ENCODE measurements around the gene COL5A2. TPM values are rescaled to one million over a fixed set of nuclear protein-coding genes. Genes with fewer than 3 reads are reported as not detected.

COL5A2 gene
- polyA plus RNA-seq, 1 donor from 2014 or later = 3.6 TPM

- no peak for TF ChIP-seq CTCF (IDR thresholded peaks at IDR 0.05; ENCODE audit: poor library complexity, severe bottlenecking)
- TF ChIP-seq MXI1 (conservative IDR thresholded peaks at IDR 0.05; ENCODE audit: poor library complexity, severe bottlenecking) = no peak
- no peak for TF ChIP-seq TAF1 (IDR thresholded peaks at IDR 0.05; ENCODE audit: low read depth)
- no peak for TF ChIP-seq POLR2AphosphoS5 (IDR thresholded peaks at IDR 0.05)
- no peak for TF ChIP-seq EP300 (conservative IDR thresholded peaks at IDR 0.05; ENCODE audit: poor library complexity, severe bottlenecking)
- no peak for TF ChIP-seq EZH2 (IDR thresholded peaks at IDR 0.05; ENCODE audit: borderline replicate concordance, insufficient read depth, low read length, poor library complexity, severe bottlenecking)
- no peak for TF ChIP-seq RAD21 (conservative IDR thresholded peaks at IDR 0.05)
- no peak for TF ChIP-seq REST (IDR thresholded peaks at IDR 0.05; ENCODE audit: borderline replicate concordance)
- no peak for TF ChIP-seq SMC3 (conservative IDR thresholded peaks at IDR 0.05; ENCODE audit: poor library complexity)
- no peak overlapping the region for H3K9ac ChIP-seq (ENCODE audit: low read length)
- no peak overlapping the region for H3K4me2 ChIP-seq (ENCODE audit: low read length)
- H3K4me3 ChIP-seq (ENCODE audit: low read length) = no peak overlapping the region
- no peaks in the 10 kb centered on the region for H3K27me3 ChIP-seq (ENCODE audit: insufficient read depth, low read depth, low read length)
- no peaks in the 10 kb centered on the region for H4K20me1 ChIP-seq (ENCODE audit: insufficient read depth)
- no peaks in the 10 kb centered on the region for H3K79me2 ChIP-seq (replicated peaks; ENCODE audit: insufficient read depth, low read length)
- H3K9me3 ChIP-seq (ENCODE audit: low read length) = no peaks in the 10 kb centered on the region
- no peaks in the 10 kb centered on the region for H3K36me3 ChIP-seq (ENCODE audit: insufficient read depth, low read length)
- no peak overlapping the region for H3K27ac ChIP-seq (ENCODE audit: low read length)
- no peaks in the 10 kb centered on the region for H3F3A ChIP-seq (ENCODE audit: insufficient read depth, low read length, poor library complexity, severe bottlenecking)
- no peaks in the 10 kb centered on the region for H3K9me2 ChIP-seq (ENCODE audit: insufficient read depth, low read length)
- H2AFZ ChIP-seq (ENCODE audit: low read depth, low read length) = no peak overlapping the region
These were observed 86.6 kb downstream of the COL5A2 start for GRCh38 chr2:189092936-189093335.

DNA sequence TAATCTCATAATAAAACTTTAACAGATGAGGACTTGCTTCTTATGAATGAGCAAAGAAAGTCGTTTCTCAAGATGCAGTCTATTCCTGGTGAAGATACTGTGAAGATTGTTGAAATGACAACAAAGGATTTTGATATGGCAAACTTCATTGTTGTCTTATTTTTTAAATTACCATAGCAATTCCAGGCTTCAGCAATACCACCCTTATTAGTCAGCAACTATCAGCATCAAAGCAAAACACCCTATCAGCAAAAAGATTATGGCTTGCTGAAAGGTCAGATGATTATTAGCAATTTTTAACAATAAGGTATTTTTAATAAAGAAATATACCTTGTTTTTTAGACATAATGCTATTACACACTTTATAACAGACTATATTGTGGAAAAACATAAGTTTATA, 88.3 kb downstream of the COL5A2 start:
- H3K27me3 ChIP-seq (ENCODE audit: insufficient read depth, low read depth, low read length) = no peaks in the 10 kb centered on the region
- no peak overlapping the region for H3K9ac ChIP-seq (ENCODE audit: low read length)
- H3K4me2 ChIP-seq (ENCODE audit: low read length) = no peak overlapping the region
- TF ChIP-seq CTCF (IDR thresholded peaks at IDR 0.05; ENCODE audit: poor library complexity, severe bottlenecking) (no peak), SMC3 (conservative IDR thresholded peaks at IDR 0.05; ENCODE audit: poor library complexity) (no peak), REST (IDR thresholded peaks at IDR 0.05; ENCODE audit: borderline replicate concordance) (no peak), TAF1 (IDR thresholded peaks at IDR 0.05; ENCODE audit: low read depth) (no peak), RAD21 (conservative IDR thresholded peaks at IDR 0.05) (no peak), EZH2 (IDR thresholded peaks at IDR 0.05; ENCODE audit: borderline replicate concordance, insufficient read depth, low read length, poor library complexity, severe bottlenecking) (no peak), MXI1 (conservative IDR thresholded peaks at IDR 0.05; ENCODE audit: poor library complexity, severe bottlenecking) (no peak), EP300 (conservative IDR thresholded peaks at IDR 0.05; ENCODE audit: poor library complexity, severe bottlenecking) (no peak), POLR2AphosphoS5 (IDR thresholded peaks at IDR 0.05) (no peak)
- H3K79me2 ChIP-seq (replicated peaks; ENCODE audit: insufficient read depth, low read length) = no peaks in the 10 kb centered on the region
- no peak overlapping the region for H3K27ac ChIP-seq (ENCODE audit: low read length)
- no peaks in the 10 kb centered on the region for H3K36me3 ChIP-seq (ENCODE audit: insufficient read depth, low read length)
- H4K20me1 ChIP-seq (ENCODE audit: insufficient read depth) = no peaks in the 10 kb centered on the region
- no peak overlapping the region for H2AFZ ChIP-seq (ENCODE audit: low read depth, low read length)
- no peaks in the 10 kb centered on the region for H3K9me2 ChIP-seq (ENCODE audit: insufficient read depth, low read length)
- no peak overlapping the region for H3K4me3 ChIP-seq (ENCODE audit: low read length)
- no peaks in the 10 kb centered on the region for H3K9me3 ChIP-seq (ENCODE audit: low read length)
- H3F3A ChIP-seq (ENCODE audit: insufficient read depth, low read length, poor library complexity, severe bottlenecking) = no peaks in the 10 kb centered on the region
